Astrocyte of the spinal cord (primary cell): Measurements from ENCODE around the gene TTLL11.

Experiments used
- DNase-seq: peaks from one replicate; pipeline ENCODE4 v3.0.0; 2011; ENCODE audit warnings: low read depth, low spot score
- H3K4me3 ChIP-seq: 2 replicates; pipeline ENCODE4 v1.5.1; 2011; ENCODE audit warnings: low read depth, mild to moderate bottlenecking, low read length, moderate library complexity
- in situ Hi-C: cut with HindIII; loops from 2 replicates; pipeline ENCODE4 v1.10.0; 2017; ENCODE audit warnings: low sequenced_read_pairs
- TF ChIP-seq, protein P1 (sequence below): IDR thresholded peaks from 2 replicates; pipeline ENCODE4 v1.5.1; 2012; ENCODE audit warnings: low read depth, mild to moderate bottlenecking, low read length, inconsistent platforms

The TTLL11 gene

GRCh38 chr9:121780177-121781040 is 312.7 kb downstream of the TTLL11 start:
- TF ChIP-seq, protein P1, sequence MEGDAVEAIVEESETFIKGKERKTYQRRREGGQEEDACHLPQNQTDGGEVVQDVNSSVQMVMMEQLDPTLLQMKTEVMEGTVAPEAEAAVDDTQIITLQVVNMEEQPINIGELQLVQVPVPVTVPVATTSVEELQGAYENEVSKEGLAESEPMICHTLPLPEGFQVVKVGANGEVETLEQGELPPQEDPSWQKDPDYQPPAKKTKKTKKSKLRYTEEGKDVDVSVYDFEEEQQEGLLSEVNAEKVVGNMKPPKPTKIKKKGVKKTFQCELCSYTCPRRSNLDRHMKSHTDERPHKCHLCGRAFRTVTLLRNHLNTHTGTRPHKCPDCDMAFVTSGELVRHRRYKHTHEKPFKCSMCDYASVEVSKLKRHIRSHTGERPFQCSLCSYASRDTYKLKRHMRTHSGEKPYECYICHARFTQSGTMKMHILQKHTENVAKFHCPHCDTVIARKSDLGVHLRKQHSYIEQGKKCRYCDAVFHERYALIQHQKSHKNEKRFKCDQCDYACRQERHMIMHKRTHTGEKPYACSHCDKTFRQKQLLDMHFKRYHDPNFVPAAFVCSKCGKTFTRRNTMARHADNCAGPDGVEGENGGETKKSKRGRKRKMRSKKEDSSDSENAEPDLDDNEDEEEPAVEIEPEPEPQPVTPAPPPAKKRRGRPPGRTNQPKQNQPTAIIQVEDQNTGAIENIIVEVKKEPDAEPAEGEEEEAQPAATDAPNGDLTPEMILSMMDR, result no peak
- in situ Hi-C loops, result no loop called here
- H3K4me3 ChIP-seq, result no peak overlapping the region
- DNase-seq, result no peak

GRCh38 chr9:121779381-121780117 is 313.6 kb downstream of the TTLL11 start:
- no peak overlapping the region for H3K4me3 ChIP-seq
- DNase-seq, result peak; percentile 88
- in situ Hi-C loops, result no loop called here
- TF ChIP-seq, protein P1, result no peak

GRCh38 chr9:121778252-121779225 is 314.6 kb downstream of the TTLL11 start:
- no peak overlapping the region for H3K4me3 ChIP-seq
- in situ Hi-C loops, result no loop called here
- peak; percentile 16 for DNase-seq
- TF ChIP-seq, protein P1, result no peak

- in situ Hi-C loops, result no loop called here
These were observed 316.1 kb downstream of the TTLL11 start for GRCh38 chr9:121776739-121777637.

GRCh38 chr9:121776001-121776738 is 316.9 kb downstream of the TTLL11 start:
- no peak overlapping the region for H3K4me3 ChIP-seq
- in situ Hi-C loops, result no loop called here
- TF ChIP-seq, protein P1, result no peak
- no peak for DNase-seq

More at GRCh38 chr9:121776739-121777637, 316.1 kb downstream of the TTLL11 start:
- DNase-seq, result no peak
- TF ChIP-seq, protein P1, result no peak
- no peak overlapping the region for H3K4me3 ChIP-seq
